Loucy (cell line): ENCODE data around the gene CCDC88C.

ENCODE experiments used
- H2AFZ ChIP-seq: fragments of 200-600 bp; sonication (generic); 2 replicates; pipeline ENCODE4 v1.6.0; 2016; ENCODE audit warnings: antibody characterized with exemption, mild to moderate bottlenecking, low read length, moderate library complexity
- H3F3A ChIP-seq: fragments of 200-600 bp; 2 replicates; pipeline ENCODE4 v1.6.0; 2016; ENCODE audit warnings: antibody characterized with exemption, low read depth, mild to moderate bottlenecking
- H3K27me3 ChIP-seq: fragments of 200-600 bp; sonication (generic); 2 replicates; pipeline ENCODE4 v1.6.1; 2014; ENCODE audit warnings: low read length, mild to moderate bottlenecking; ENCODE audit not compliant: insufficient read depth, poor library complexity, severe bottlenecking
- H3K36me3 ChIP-seq: fragments of 200-600 bp; sonication (generic); 2 replicates; pipeline ENCODE4 v1.6.1; 2016; ENCODE audit warnings: low read length; ENCODE audit not compliant: insufficient read depth
- H3K4me1 ChIP-seq: fragments of 200-600 bp; sonication (generic); 2 replicates; pipeline ENCODE4 v1.5.1; 2014; ENCODE audit warnings: low read length, mild to moderate bottlenecking; ENCODE audit not compliant: insufficient read depth, poor library complexity, severe bottlenecking
- H3K4me2 ChIP-seq: fragments of 200-600 bp; sonication (generic); 2 replicates; pipeline ENCODE4 v1.6.0; 2014; ENCODE audit warnings: antibody characterized with exemption, low read length, low read depth, mild to moderate bottlenecking; ENCODE audit not compliant: poor library complexity, severe bottlenecking
- H3K4me3 ChIP-seq: fragments of 200-600 bp; sonication (generic); 2 replicates; pipeline ENCODE4 v1.5.1; 2014; ENCODE audit warnings: low read length, mild to moderate bottlenecking, mixed read lengths; ENCODE audit not compliant: poor library complexity, severe bottlenecking
- H3K79me2 ChIP-seq: fragments of 200-600 bp; sonication (generic); 2 replicates; pipeline ENCODE4 v1.6.1; 2014; ENCODE audit warnings: low read length; ENCODE audit not compliant: insufficient read depth
- H3K9ac ChIP-seq: fragments of 200-600 bp; sonication (generic); 2 replicates; pipeline ENCODE4 v1.6.0; 2014; ENCODE audit warnings: mild to moderate bottlenecking, low read depth, low read length, moderate library complexity; ENCODE audit not compliant: poor library complexity, severe bottlenecking
- H3K9me2 ChIP-seq: fragments of 200-600 bp; sonication (generic); replicated peaks from 2 replicates; pipeline ENCODE4 v1.6.1; 2016; ENCODE audit warnings: low read depth, low read length, mixed read lengths
- H3K9me3 ChIP-seq: fragments of 200-600 bp; sonication (generic); 2 replicates; pipeline ENCODE4 v1.6.1; 2014; ENCODE audit warnings: mild to moderate bottlenecking, antibody characterized with exemption, low read length, low read depth; ENCODE audit not compliant: insufficient read depth
- H4K20me1 ChIP-seq: fragments of 200-600 bp; sonication (generic); 2 replicates; pipeline ENCODE4 v1.6.0; 2014; ENCODE audit warnings: antibody characterized with exemption, low read length, mild to moderate bottlenecking; ENCODE audit not compliant: insufficient read depth, poor library complexity, severe bottlenecking
- EZH2phosphoT487 ChIP-seq: fragments of 200-600 bp; IDR thresholded peaks from 2 replicates; pipeline ENCODE4 v1.6.1; 2018; ENCODE audit warnings: antibody characterized with exemption, mild to moderate bottlenecking, moderate library complexity, borderline replicate concordance
- TF ChIP-seq, protein P1 (sequence below): fragments of 200-600 bp; sonication (generic); conservative IDR thresholded peaks from 2 replicates; pipeline ENCODE4 v1.5.1; 2014; ENCODE audit warnings: mild to moderate bottlenecking, antibody characterized with exemption, low read length

CCDC88C gene

DNA sequence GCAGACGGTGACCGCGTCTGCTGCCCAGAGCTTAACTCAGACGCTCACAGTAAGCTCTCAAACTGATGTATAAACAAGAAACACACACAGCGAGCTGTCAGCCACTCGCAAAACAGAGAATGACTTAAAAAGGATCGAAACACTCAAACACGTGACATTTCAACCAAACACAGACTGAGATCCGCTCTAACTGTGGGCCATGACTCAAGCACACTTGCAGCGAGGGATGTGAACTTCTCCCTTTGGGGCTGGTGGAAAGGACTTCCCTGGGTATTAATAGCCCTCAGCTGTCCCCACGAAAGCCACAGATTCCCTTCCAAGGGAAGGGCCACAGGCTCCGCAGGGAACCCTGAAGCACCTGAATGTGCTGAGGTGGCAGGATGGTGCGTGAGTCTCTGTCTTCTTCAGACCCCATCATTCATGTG lies 29.1 kb downstream of the CCDC88C start:
- peaks cover 97% of the 10 kb centered on the region for H3K79me2 ChIP-seq
- no peaks in the 10 kb centered on the region for H3K4me1 ChIP-seq
- H2AFZ ChIP-seq: no peak overlapping the region
- H3K9me3 ChIP-seq: no peaks in the 10 kb centered on the region
- H3K9me2 ChIP-seq: no peaks in the 10 kb centered on the region
- no peaks in the 10 kb centered on the region for H3K27me3 ChIP-seq
- H3K36me3 ChIP-seq: peaks cover 18% of the 10 kb centered on the region; the same call in 1 of the 2 replicates
- no peak overlapping the region for H3K9ac ChIP-seq
- TF ChIP-seq, protein P1, sequence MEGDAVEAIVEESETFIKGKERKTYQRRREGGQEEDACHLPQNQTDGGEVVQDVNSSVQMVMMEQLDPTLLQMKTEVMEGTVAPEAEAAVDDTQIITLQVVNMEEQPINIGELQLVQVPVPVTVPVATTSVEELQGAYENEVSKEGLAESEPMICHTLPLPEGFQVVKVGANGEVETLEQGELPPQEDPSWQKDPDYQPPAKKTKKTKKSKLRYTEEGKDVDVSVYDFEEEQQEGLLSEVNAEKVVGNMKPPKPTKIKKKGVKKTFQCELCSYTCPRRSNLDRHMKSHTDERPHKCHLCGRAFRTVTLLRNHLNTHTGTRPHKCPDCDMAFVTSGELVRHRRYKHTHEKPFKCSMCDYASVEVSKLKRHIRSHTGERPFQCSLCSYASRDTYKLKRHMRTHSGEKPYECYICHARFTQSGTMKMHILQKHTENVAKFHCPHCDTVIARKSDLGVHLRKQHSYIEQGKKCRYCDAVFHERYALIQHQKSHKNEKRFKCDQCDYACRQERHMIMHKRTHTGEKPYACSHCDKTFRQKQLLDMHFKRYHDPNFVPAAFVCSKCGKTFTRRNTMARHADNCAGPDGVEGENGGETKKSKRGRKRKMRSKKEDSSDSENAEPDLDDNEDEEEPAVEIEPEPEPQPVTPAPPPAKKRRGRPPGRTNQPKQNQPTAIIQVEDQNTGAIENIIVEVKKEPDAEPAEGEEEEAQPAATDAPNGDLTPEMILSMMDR: no peak
- no peak for TF ChIP-seq EZH2phosphoT487
- H3K4me3 ChIP-seq: no peak overlapping the region
- peaks cover 93% of the 10 kb centered on the region for H4K20me1 ChIP-seq
- no peak overlapping the region for H3K4me2 ChIP-seq
- H3F3A ChIP-seq: no peaks in the 10 kb centered on the region

DNA sequence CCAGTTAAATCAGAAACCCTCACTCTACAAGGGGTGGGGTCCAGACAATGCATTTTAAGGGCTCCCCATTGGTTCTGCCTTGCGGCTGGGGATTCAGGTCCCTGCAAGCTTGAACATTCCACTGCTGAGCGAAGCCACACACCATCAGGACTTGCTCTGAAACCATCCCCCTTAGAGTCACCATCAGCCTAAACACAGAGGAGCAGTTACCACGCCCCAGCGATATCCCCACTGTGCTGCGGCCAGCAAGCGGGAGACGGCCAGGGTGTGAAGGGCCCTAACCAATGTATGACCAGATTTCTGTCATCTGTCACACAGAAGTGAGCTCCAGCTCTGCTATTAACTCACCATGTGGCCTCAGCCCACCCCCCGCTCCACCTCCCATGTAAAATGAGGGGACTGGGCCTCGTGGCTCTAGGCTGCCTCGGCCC lies 29.7 kb downstream of the CCDC88C start:
- Histone ChIP-seq H4K20me1 (peaks cover 93% of the 10 kb centered on the region), H3K4me3 (no peak overlapping the region), H3K27me3 (no peaks in the 10 kb centered on the region), H3K79me2 (peaks cover 97% of the 10 kb centered on the region), H3K4me1 (no peaks in the 10 kb centered on the region), H3K9me2 (no peaks in the 10 kb centered on the region), H3K36me3 (peaks cover 18% of the 10 kb centered on the region; the same call in 1 of the 2 replicates), H2AFZ (no peak overlapping the region), H3K9me3 (no peaks in the 10 kb centered on the region), H3K9ac (no peak overlapping the region), H3K4me2 (no peak overlapping the region), H3F3A (no peaks in the 10 kb centered on the region)
- TF ChIP-seq EZH2phosphoT487: no peak
- TF ChIP-seq, protein P1: no peak

DNA sequence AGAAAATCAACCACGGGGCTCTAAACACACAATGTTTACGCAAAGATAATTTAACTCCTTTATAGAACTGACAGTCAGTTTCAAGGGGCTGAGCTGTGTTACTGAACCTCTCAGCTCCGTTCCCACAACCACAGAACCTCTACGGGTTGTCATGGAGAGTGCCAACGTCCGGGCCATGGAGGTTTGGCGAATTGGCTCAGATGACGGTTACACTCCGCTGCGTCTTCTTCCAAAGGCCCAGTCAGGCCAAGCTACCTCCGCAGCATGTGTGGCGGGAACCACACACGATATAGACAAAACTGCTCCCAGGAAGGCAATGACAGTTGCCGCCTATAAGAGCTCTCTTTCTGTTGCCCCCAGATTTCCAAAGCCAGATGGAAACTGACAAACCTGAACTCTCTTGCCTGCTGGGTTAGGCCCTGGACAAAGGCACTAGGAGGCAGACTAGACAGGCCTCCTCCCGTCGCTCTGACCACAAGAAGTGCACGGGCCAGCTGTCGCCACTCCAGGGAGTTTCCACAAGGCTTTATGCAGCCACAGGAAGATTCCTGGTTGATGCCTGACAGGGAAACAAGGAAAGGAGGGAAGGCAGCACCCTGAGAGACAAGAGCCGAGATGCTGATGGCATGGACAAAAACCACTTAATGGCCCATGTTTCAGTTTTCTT lies 30.3 kb downstream of the CCDC88C start:
- no peaks in the 10 kb centered on the region for H3K9me2 ChIP-seq
- H3K9ac ChIP-seq: no peak overlapping the region
- H4K20me1 ChIP-seq: peaks cover 92% of the 10 kb centered on the region
- H3K9me3 ChIP-seq: no peaks in the 10 kb centered on the region
- no peak overlapping the region for H3K4me2 ChIP-seq
- H3K27me3 ChIP-seq: no peaks in the 10 kb centered on the region
- H3K4me3 ChIP-seq: no peak overlapping the region
- H3K79me2 ChIP-seq: peaks cover 97% of the 10 kb centered on the region
- TF ChIP-seq, protein P1: no peak
- no peak for TF ChIP-seq EZH2phosphoT487
- peaks cover 18% of the 10 kb centered on the region; the same call in 1 of the 2 replicates for H3K36me3 ChIP-seq
- no peaks in the 10 kb centered on the region for H3F3A ChIP-seq
- no peaks in the 10 kb centered on the region for H3K4me1 ChIP-seq
- no peak overlapping the region for H2AFZ ChIP-seq
